Adrenal gland (tissue), 12 donors: ENCODE measurements around the gene TCEAL1. TPM values are rescaled to one million over a fixed set of nuclear protein-coding genes. Genes with fewer than 3 reads are reported as not detected.
"Not testable (repeated sequence)": the region's sequence is repeated elsewhere in the genome, so short reads cannot be mapped to it uniquely, and the experiment has no call there.

ENCODE experiments used
- DNase-seq, 7 donors: peaks; one replicate each; pipeline ENCODE4 v3.0.0-alpha.2; 2019 to 2020
- H3K27ac ChIP-seq, 5 donors: fragments of 200-600 bp; sonication (generic) in 4 of 5; 1 replicate in 3 of 5; 2 replicates in 2 of 5; pipeline versions ENCODE4 v1.5.1 to v1.8.0; 2016 to 2020; ENCODE audit warnings: mild to moderate bottlenecking in 1 of 5
- H3K27me3 ChIP-seq: fragments of 200-600 bp; 2 replicates; pipeline ENCODE4 v1.8.0; 2021
- H3K36me3 ChIP-seq, 2 donors: fragments of 200-600 bp; replicated peaks in 1 of 2; 1 replicate in 1 of 2; 2 replicates in 1 of 2; pipeline versions ENCODE4 v1.5.1 to v1.8.0; 2018 to 2022
- H3K4me1 ChIP-seq, 2 donors: fragments of 200-600 bp; replicated peaks in 1 of 2; 1 replicate in 1 of 2; 2 replicates in 1 of 2; pipeline versions ENCODE4 v1.5.1 to v1.8.0; 2018 to 2021
- H3K4me3 ChIP-seq, 4 donors: fragments of 200-600 bp; sonication (generic) in 3 of 4; one replicate each; pipeline ENCODE4 v1.5.1; 2016 to 2018
- H3K9me3 ChIP-seq, 3 donors: fragments of 200-600 bp; sonication (generic) in 1 of 3; replicated peaks in 1 of 3; 1 replicate in 2 of 3; 2 replicates in 1 of 3; pipeline versions ENCODE4 v1.5.1 to v1.8.0; 2016 to 2021
- CTCF ChIP-seq, 6 experiments: fragments of 450-650 bp in 4 of 6; fragments of 200-600 bp in 2 of 6; sonication (generic) in 1 of 6; IDR thresholded peaks; 1 replicate in 5 of 6; 2 replicates in 1 of 6; pipeline versions ENCODE4 v1.5.1 to v1.8.0; 2016 to 2021; ENCODE audit warnings: antibody characterized with exemption in 6 of 6, mild to moderate bottlenecking in 2 of 6, moderate library complexity in 1 of 6
- POLR2A ChIP-seq, 2 donors: fragments of 450-650 bp; IDR thresholded peaks; one replicate each; pipeline ENCODE4 v1.6.1; 2017; ENCODE audit warnings: antibody characterized with exemption in 2 of 2, mild to moderate bottlenecking in 2 of 2, moderate library complexity in 1 of 2
- WGBS, 4 donors: extraction: QIAGEN DNeasy Blood & Tissue Kit in 2 of 4; methylation state at CpG; one replicate each; pipeline versions ENCODE4 v1.1.5 to v1.1.7; 2013 to 2017; 5-methylcytosine and 5-hydroxymethylcytosine counted together
- intact Hi-C, 2 donors: fragments of 100-400 bp; cut with DNase I; formaldehyde crosslinking; loops; one replicate each; pipeline versions ENCODE4 v1.14.1 to v1.15.0; 2022 to 2023
- polyA plus RNA-seq, 3 donors: library from polyadenylated mRNA; stranded (reverse); fragments of 200-250 nt in 2 of 3; fragments of 350-450 nt in 1 of 3; fragmentation: Illumina TruSeq in 1 of 3; extraction: RNeasy Lipid Tissue Mini Kit (QIAGEN cat#74804) in 1 of 3; gene quantifications; one replicate each; pipeline ENCODE4 v1.2.3, GENCODE V29; 2013 to 2014
- total RNA-seq, 9 donors: library from RNA; depleted of rRNA in 4 of 9; stranded (reverse); fragments of >200 nt in 4 of 9; fragments of 120-200 nt in 1 of 9; fragmentation: NEBNext Ultra II Directional in 1 of 9; extraction: Animal tissue kit (Norgen Biotek cat#: 25700) in 1 of 9; gene quantifications; one replicate each; pipeline versions ENCODE4 v1.1.0 to v1.2.4, GENCODE V29; 2013 to 2023
- donor health status: healthy with polysubstance abuse.
- donor health status: Bipolar disorder and iron deficiency.
- donor health status: DM: yes; HTN: yes; CAD: no.
- donor health status: DM: no; HTN: no; CAD: no.
- donor health status: DM: no; HTN: no; CAD: no.
- donor health status: DM: yes; HTN: yes; CAD: no.

TCEAL1 gene
- total and polyA plus RNA-seq, 12 donors, result 40.2 to 240 (median 70.4) TPM

- Histone ChIP-seq H3K36me3 (no peaks in the 10 kb centered on the region), H3K9me3 (no peaks in the 10 kb centered on the region), H3K27ac (peak within 1 kb of the TSS; percentile 30 to 92 (median 76)), H3K4me1 (peaks cover 0 to 4% of the 10 kb centered on the region in 2 donors), H3K4me3 (peak within 1 kb of the TSS in 3 of 4 donors; percentile 8 to 70 (median 45)), H3K27me3 (no peaks in the 10 kb centered on the region)
- intact Hi-C loops, result no loop called here
- TF ChIP-seq CTCF (IDR thresholded peaks at IDR 0.05) (no peak), POLR2A (IDR thresholded peaks at IDR 0.05) (peak in 1 of 2 donors; percentile 56)
- DNase-seq, result peak; percentile 44 to 78 (median 61)
- WGBS, 4 donors, result 1 to 34% (median 10%) methylated on average over 23 to 56 of the region's 56 CpGs
Observed at GRCh38 chrX:103585411-103586313, 43.1 kb upstream of the TCEAL1 start, which contains the start of gene TCEAL4. TSS of gene TCEAL4 (plus strand) at chrX:103585515. CDS start at chrX:103586676, 1,161 bp downstream.

GRCh38 chrX:103586314-103586646, 42.5 kb upstream of the TCEAL1 start:
- intact Hi-C loops, result no loop called here
- 9 to 32% (median 20%) methylated on average over 4 to 5 of the region's 5 CpGs; no CpG with 5 or more reads in 1 of the 4 donors for WGBS, 4 donors
- peaks cover 0 to 4% of the 10 kb centered on the region in 2 donors for H3K4me1 ChIP-seq

GRCh38 chrX:103586659-103587058, 42.1 kb upstream of the TCEAL1 start:
- H3K36me3 ChIP-seq, result no peaks in the 10 kb centered on the region
- DNase-seq, result no peak
- no peaks in the 10 kb centered on the region for H3K9me3 ChIP-seq
- 36 to 52% (median 48%) methylated on average over 4 of the region's 4 CpGs for WGBS, 4 donors
- TF ChIP-seq CTCF (IDR thresholded peaks at IDR 0.05) (no peak), POLR2A (IDR thresholded peaks at IDR 0.05) (no peak)
- peak overlapping the region in 1 of 4 donors; percentile 70 for H3K4me3 ChIP-seq
- intact Hi-C loops, result no loop called here
- peak overlapping the region in 3 of 5 donors; percentile 21 to 92 (median 87) for H3K27ac ChIP-seq
- peaks cover 0 to 4% of the 10 kb centered on the region in 2 donors for H3K4me1 ChIP-seq
- no peaks in the 10 kb centered on the region for H3K27me3 ChIP-seq

More at GRCh38 chrX:103586314-103586646, 42.5 kb upstream of the TCEAL1 start:
- Histone ChIP-seq H3K27me3 (no peaks in the 10 kb centered on the region), H3K27ac (peak overlapping the region; percentile 21 to 92 (median 76)), H3K36me3 (no peaks in the 10 kb centered on the region), H3K4me3 (peak overlapping the region in 2 of 4 donors; percentile 45 to 70), H3K9me3 (no peaks in the 10 kb centered on the region)
- DNase-seq, result peak in 5 of 7 donors; percentile 5 to 37 (median 20)
- TF ChIP-seq CTCF (IDR thresholded peaks at IDR 0.05) (no peak), POLR2A (IDR thresholded peaks at IDR 0.05) (no peak)

- DNase-seq, H3K27ac ChIP-seq, H3K4me1 ChIP-seq, H3K36me3 ChIP-seq, H3K9me3 ChIP-seq, intact Hi-C loops, H3K27me3 ChIP-seq, H3K4me3 ChIP-seq: not testable (repeated sequence)
- WGBS, 4 donors, result 88 to 100% (median 93%) methylated on average over 1 of the region's 1 CpG
Observed at GRCh38 chrX:103592295-103592694, 36.5 kb upstream of the TCEAL1 start.

- H3K27ac ChIP-seq, DNase-seq, H3K27me3 ChIP-seq, H3K4me3 ChIP-seq, H3K9me3 ChIP-seq, intact Hi-C loops, H3K36me3 ChIP-seq, H3K4me1 ChIP-seq: not testable (repeated sequence)
- WGBS, 4 donors, result 91 to 97% (median 96%) methylated on average over 6 of the region's 6 CpGs
Observed at GRCh38 chrX:103595202-103595601, 33.6 kb upstream of the TCEAL1 start.
